DND-41 (cell line): ENCODE measurements around the gene GPRC5A.

Source experiments
- ATAC-seq: fragments of 200-7000 bp; cut with Tn5 transposase; 3 replicates; pipeline ENCODE4 v1.9.1; 2021; ENCODE audit warnings: low read depth; ENCODE audit not compliant: insufficient read depth
- DNase-seq: peaks from one replicate; pipeline ENCODE4 v3.0.0-alpha.2; 2020
- H2AFZ ChIP-seq: 2 replicates; pipeline ENCODE4 v1.6.0; 2012; ENCODE audit warnings: low read depth, low read length
- H3K27ac ChIP-seq: 2 replicates; pipeline ENCODE4 v1.5.1; 2012; ENCODE audit warnings: low read length, inconsistent platforms
- H3K27me3 ChIP-seq: fragments of 200-600 bp; sonication (generic); 2 replicates; pipeline ENCODE4 v1.6.0; 2012; ENCODE audit warnings: low read length, mild to moderate bottlenecking, inconsistent platforms; ENCODE audit not compliant: insufficient read depth, poor library complexity
- H3K36me3 ChIP-seq: 2 replicates; pipeline ENCODE4 v1.5.1; 2012; ENCODE audit warnings: low read length, inconsistent platforms; ENCODE audit not compliant: insufficient read depth
- H3K4me1 ChIP-seq: 2 replicates; pipeline ENCODE4 v1.5.1; 2012; ENCODE audit warnings: mild to moderate bottlenecking, low read length; ENCODE audit not compliant: insufficient read depth
- H3K4me2 ChIP-seq: 2 replicates; pipeline ENCODE4 v1.6.0; 2012; ENCODE audit warnings: mild to moderate bottlenecking, moderate library complexity, low read length, inconsistent platforms; ENCODE audit not compliant: insufficient read depth
- H3K4me3 ChIP-seq, 2 experiments: fragments of 200-600 bp in 1 of 2; shearing (Covaris generic) in 1 of 2; 2 replicates each; pipeline ENCODE4 v1.5.1; 2012 to 2016; ENCODE audit warnings: inconsistent platforms in 2 of 2, low read length in 2 of 2, mild to moderate bottlenecking in 2 of 2, low read depth in 1 of 2, moderate library complexity in 1 of 2
- H3K79me2 ChIP-seq: 2 replicates; pipeline ENCODE4 v1.6.0; 2012; ENCODE audit warnings: low read length, inconsistent platforms; ENCODE audit not compliant: insufficient read depth
- H3K9ac ChIP-seq: 2 replicates; pipeline ENCODE4 v1.6.0; 2012; ENCODE audit warnings: low read depth, mild to moderate bottlenecking, inconsistent platforms, low read length, moderate library complexity
- H3K9me3 ChIP-seq: 2 replicates; pipeline ENCODE4 v1.5.1; 2012; ENCODE audit warnings: low read length, moderate library complexity, mild to moderate bottlenecking, inconsistent platforms; ENCODE audit not compliant: insufficient read depth, severe bottlenecking
- H4K20me1 ChIP-seq: 2 replicates; pipeline ENCODE4 v1.6.0; 2012; ENCODE audit warnings: low read length; ENCODE audit not compliant: insufficient read depth
- EZH2 ChIP-seq: IDR thresholded peaks from 3 replicates; pipeline ENCODE4 v1.6.1; 2012; ENCODE audit warnings: borderline replicate concordance, low read depth, mild to moderate bottlenecking, moderate library complexity, low read length, inconsistent platforms; ENCODE audit not compliant: severe bottlenecking
- TF ChIP-seq, protein P1 (sequence below): IDR thresholded peaks from 2 replicates; pipeline ENCODE4 v1.5.1; 2012; ENCODE audit warnings: borderline replicate concordance, low read length, moderate library complexity, mild to moderate bottlenecking; ENCODE audit not compliant: poor library complexity, severe bottlenecking; ENCODE audit errors: extremely low read depth

GPRC5A gene

DNA sequence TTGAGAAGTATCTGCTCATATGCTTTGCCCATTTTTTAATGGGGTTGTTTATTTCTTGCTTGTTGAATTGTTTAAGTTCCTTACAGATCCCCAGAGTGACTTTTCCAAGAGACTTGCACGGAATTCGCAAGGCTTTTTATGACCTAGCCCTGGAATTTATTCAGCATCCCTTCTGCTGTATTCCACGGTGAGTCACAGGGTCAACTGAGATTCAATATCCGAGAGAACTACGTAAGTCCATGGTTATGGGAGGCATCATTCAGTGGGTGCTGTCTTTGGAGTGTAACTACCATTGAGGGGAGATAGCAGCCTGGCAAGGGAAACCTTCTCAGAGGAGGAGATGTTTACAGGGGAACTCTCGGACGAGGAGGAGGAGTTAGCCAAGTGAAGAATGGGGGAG is 20.9 kb upstream of the GPRC5A start:
- Histone ChIP-seq H3K36me3 (no peaks in the 10 kb centered on the region), H3K4me1 (no peaks in the 10 kb centered on the region), H2AFZ (no peak overlapping the region), H3K9ac (no peak overlapping the region), H4K20me1 (no peaks in the 10 kb centered on the region), H3K4me3 (no peak overlapping the region), H3K79me2 (no peaks in the 10 kb centered on the region), H3K27ac (no peak overlapping the region), H3K27me3 (no peaks in the 10 kb centered on the region), H3K4me2 (no peak overlapping the region), H3K9me3 (no peaks in the 10 kb centered on the region)
- ATAC-seq, result no peak
- TF ChIP-seq, protein P1, sequence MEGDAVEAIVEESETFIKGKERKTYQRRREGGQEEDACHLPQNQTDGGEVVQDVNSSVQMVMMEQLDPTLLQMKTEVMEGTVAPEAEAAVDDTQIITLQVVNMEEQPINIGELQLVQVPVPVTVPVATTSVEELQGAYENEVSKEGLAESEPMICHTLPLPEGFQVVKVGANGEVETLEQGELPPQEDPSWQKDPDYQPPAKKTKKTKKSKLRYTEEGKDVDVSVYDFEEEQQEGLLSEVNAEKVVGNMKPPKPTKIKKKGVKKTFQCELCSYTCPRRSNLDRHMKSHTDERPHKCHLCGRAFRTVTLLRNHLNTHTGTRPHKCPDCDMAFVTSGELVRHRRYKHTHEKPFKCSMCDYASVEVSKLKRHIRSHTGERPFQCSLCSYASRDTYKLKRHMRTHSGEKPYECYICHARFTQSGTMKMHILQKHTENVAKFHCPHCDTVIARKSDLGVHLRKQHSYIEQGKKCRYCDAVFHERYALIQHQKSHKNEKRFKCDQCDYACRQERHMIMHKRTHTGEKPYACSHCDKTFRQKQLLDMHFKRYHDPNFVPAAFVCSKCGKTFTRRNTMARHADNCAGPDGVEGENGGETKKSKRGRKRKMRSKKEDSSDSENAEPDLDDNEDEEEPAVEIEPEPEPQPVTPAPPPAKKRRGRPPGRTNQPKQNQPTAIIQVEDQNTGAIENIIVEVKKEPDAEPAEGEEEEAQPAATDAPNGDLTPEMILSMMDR, result no peak
- no peak for TF ChIP-seq EZH2
- DNase-seq, result no peak

DNA sequence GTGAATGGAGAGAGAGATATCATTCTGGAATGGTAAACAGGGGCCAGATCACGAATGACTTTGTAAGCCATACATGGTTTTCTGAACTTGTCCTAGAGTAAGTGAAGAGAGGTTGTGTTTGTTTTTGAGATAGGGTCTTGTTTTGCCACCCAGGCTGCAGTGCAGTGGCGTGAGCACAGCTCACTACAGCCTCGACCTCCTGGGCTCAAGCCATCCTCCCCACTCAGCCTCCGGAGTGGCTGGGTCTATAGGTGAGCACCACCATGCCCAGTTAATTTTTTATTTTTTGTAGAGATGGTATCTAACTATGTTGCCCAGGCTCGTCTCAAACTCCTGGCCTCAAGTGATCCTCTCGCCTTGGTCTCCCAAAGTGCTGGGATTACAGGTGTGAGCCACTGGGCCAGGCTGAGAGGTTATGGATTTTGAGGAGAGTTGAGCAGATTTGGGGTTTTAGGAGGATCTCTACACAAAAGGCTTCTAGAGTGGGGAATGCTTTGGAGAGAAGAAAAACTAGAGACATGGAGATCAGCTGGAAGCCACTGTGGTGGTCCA is 19.7 kb upstream of the GPRC5A start:
- no peaks in the 10 kb centered on the region for H3K79me2 ChIP-seq
- no peak overlapping the region for H3K4me2 ChIP-seq
- H3K36me3 ChIP-seq, result no peaks in the 10 kb centered on the region
- no peaks in the 10 kb centered on the region for H3K9me3 ChIP-seq
- no peak overlapping the region for H2AFZ ChIP-seq
- H3K9ac ChIP-seq, result no peak overlapping the region
- H3K4me3 ChIP-seq, result no peak overlapping the region
- no peaks in the 10 kb centered on the region for H3K4me1 ChIP-seq
- TF ChIP-seq, protein P1, result no peak
- no peak for TF ChIP-seq EZH2
- H3K27ac ChIP-seq, result no peak overlapping the region
- no peaks in the 10 kb centered on the region for H3K27me3 ChIP-seq
- no peaks in the 10 kb centered on the region for H4K20me1 ChIP-seq
- ATAC-seq, result no peak
- DNase-seq, result no peak

DNA sequence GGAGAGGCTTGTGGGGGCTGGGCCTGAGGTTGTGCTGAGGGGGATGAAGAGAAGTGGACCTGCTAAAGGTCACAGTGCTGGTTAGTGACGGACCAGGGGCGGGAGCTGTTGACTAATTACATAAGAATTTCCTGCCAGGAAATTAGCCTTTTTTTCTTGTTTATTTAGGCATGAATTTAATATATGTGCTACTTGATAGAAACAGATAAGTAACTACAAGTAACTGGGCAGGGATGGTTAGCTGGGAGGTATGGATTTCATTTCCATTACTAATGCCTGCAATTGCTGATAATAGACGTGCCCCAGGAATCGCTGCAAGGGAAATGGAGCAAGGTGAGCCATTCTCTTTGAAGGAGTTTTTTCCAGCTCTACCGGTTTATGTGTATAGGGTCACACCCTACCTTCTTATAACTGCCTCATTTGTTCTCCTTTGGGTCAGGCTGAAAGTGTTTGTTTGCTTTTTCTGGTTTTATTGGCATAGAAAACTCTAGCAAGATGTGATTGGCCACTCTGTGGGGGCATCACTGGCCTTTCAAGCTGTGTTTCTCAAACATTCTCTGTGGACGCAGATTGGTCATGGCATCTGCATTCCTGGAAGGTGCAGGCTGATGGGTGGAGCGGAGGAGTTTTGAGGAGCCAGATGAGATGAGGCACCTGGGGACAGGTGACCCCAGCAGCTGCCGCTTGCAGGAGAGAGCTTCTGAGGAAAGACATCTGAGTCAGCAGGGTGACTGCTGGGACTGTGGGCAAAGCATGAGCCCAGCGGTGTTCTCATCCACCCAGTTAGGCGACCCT is 19.0 kb upstream of the GPRC5A start:
- no peak overlapping the region for H3K4me2 ChIP-seq
- no peaks in the 10 kb centered on the region for H4K20me1 ChIP-seq
- H3K4me3 ChIP-seq, result no peak overlapping the region
- no peaks in the 10 kb centered on the region for H3K4me1 ChIP-seq
- H3K27me3 ChIP-seq, result no peaks in the 10 kb centered on the region
- no peaks in the 10 kb centered on the region for H3K36me3 ChIP-seq
- H2AFZ ChIP-seq, result no peak overlapping the region
- DNase-seq, result no peak
- no peaks in the 10 kb centered on the region for H3K9me3 ChIP-seq
- no peak for TF ChIP-seq EZH2
- TF ChIP-seq, protein P1, result no peak
- no peak overlapping the region for H3K9ac ChIP-seq
- no peak overlapping the region for H3K27ac ChIP-seq
- ATAC-seq, result no peak
- no peaks in the 10 kb centered on the region for H3K79me2 ChIP-seq
